Activated CD8-positive, alpha-beta memory T cell treated with anti-CD3 and anti-CD28 coated beads, Interleukin-2, amount 50 U/mL, for 24 hours (primary cell): ENCODE data around the gene CTSL.

Source experiments
- DNase-seq: peaks from one replicate; pipeline ENCODE4 v3.0.0-alpha.2; 2020; ENCODE audit errors: extremely low read depth

The CTSL gene

GRCh38 chr9:87699835-87700234, 26.1 kb upstream of the CTSL start:
- DNase-seq, result no peak

- DNase-seq, result no peak
Observed at GRCh38 chr9:87701491-87701890, 24.4 kb upstream of the CTSL start.

GRCh38 chr9:87701931-87702421, 23.9 kb upstream of the CTSL start:
- DNase-seq, result no peak

- no peak for DNase-seq
Observed at GRCh38 chr9:87702921-87703320, 23.0 kb upstream of the CTSL start.

GRCh38 chr9:87703636-87704276, 22.2 kb upstream of the CTSL start:
- DNase-seq, result no peak

- no peak for DNase-seq
Observed at GRCh38 chr9:87704342-87704741, 21.6 kb upstream of the CTSL start.

- no peak for DNase-seq
Observed at GRCh38 chr9:87706066-87706739, 19.7 kb upstream of the CTSL start.

- DNase-seq, result no peak
Observed at GRCh38 chr9:87707805-87708506, 18.0 kb upstream of the CTSL start.

GRCh38 chr9:87708546-87708945, 17.4 kb upstream of the CTSL start:
- no peak for DNase-seq

GRCh38 chr9:87708986-87709728, 16.8 kb upstream of the CTSL start:
- no peak for DNase-seq

- no peak for DNase-seq
Observed at GRCh38 chr9:87710443-87710842, 15.5 kb upstream of the CTSL start.

- DNase-seq, result no peak
Observed at GRCh38 chr9:87711857-87712800, 13.8 kb upstream of the CTSL start.

GRCh38 chr9:87712801-87713277, 13.1 kb upstream of the CTSL start:
- DNase-seq, result no peak

GRCh38 chr9:87713278-87713987, 12.5 kb upstream of the CTSL start:
- no peak for DNase-seq

GRCh38 chr9:87713988-87714330, 12.0 kb upstream of the CTSL start:
- DNase-seq, result no peak

GRCh38 chr9:87714819-87715218, 11.1 kb upstream of the CTSL start:
- no peak for DNase-seq

- DNase-seq, result no peak
Observed at GRCh38 chr9:87716141-87716540, 9.8 kb upstream of the CTSL start.

GRCh38 chr9:87717456-87717855, 8.5 kb upstream of the CTSL start:
- no peak for DNase-seq

- no peak for DNase-seq
Observed at GRCh38 chr9:87718231-87718630, 7.7 kb upstream of the CTSL start.

GRCh38 chr9:87718852-87719612, 6.9 kb upstream of the CTSL start:
- no peak for DNase-seq
